NCI-H460 (cell line): Measurements from ENCODE around the gene TCF7L2. TPM values are rescaled to one million over a fixed set of nuclear protein-coding genes. Genes with fewer than 3 reads are reported as not detected.

Experiments used
- DNase-seq: peaks from one replicate; pipeline ENCODE4 v3.0.0-alpha.2; 2016; ENCODE audit warnings: low read depth; ENCODE audit errors: extremely low read depth
- total RNA-seq: library from RNA; depleted of rRNA; stranded (reverse); fragments of >200 nt; shearing (Covaris generic); gene quantifications from 2 replicates; pipeline ENCODE4 v1.2.3, GENCODE V29; 2014

The TCF7L2 gene
- total RNA-seq, 1 experiment from 2014 or later = 11.1 TPM

GRCh38 chr10:112962343-112962742 is 12.3 kb downstream of the TCF7L2 start:
- DNase-seq = no peak

- DNase-seq = no peak
These were observed 13.8 kb downstream of the TCF7L2 start for GRCh38 chr10:112963835-112964234.

GRCh38 chr10:112964482-112964881 is 14.4 kb downstream of the TCF7L2 start:
- DNase-seq = no peak

GRCh38 chr10:112966194-112966855 is 16.3 kb downstream of the TCF7L2 start:
- no peak for DNase-seq

GRCh38 chr10:112967200-112967599 is 17.2 kb downstream of the TCF7L2 start:
- DNase-seq = no peak

GRCh38 chr10:112969131-112969530 is 19.1 kb downstream of the TCF7L2 start:
- no peak for DNase-seq

- DNase-seq = no peak
These were observed 19.5 kb downstream of the TCF7L2 start for GRCh38 chr10:112969542-112969941.

- no peak for DNase-seq
These were observed 20.0 kb downstream of the TCF7L2 start for GRCh38 chr10:112970021-112970420.

- DNase-seq = no peak
These were observed 22.6 kb downstream of the TCF7L2 start for GRCh38 chr10:112972606-112973005.

GRCh38 chr10:112973046-112973445 is 23.0 kb downstream of the TCF7L2 start:
- no peak for DNase-seq

GRCh38 chr10:112973805-112974204 is 23.8 kb downstream of the TCF7L2 start:
- no peak for DNase-seq

- DNase-seq = no peak
These were observed 27.4 kb downstream of the TCF7L2 start for GRCh38 chr10:112977426-112977898.

GRCh38 chr10:112979927-112980326 is 29.9 kb downstream of the TCF7L2 start:
- no peak for DNase-seq

GRCh38 chr10:112980937-112981336 is 30.9 kb downstream of the TCF7L2 start:
- no peak for DNase-seq

GRCh38 chr10:112981553-112981952 is 31.5 kb downstream of the TCF7L2 start:
- DNase-seq = no peak

- no peak for DNase-seq
These were observed 33.5 kb downstream of the TCF7L2 start for GRCh38 chr10:112983444-112984056.

GRCh38 chr10:112984756-112985155 is 34.7 kb downstream of the TCF7L2 start:
- no peak for DNase-seq

- no peak for DNase-seq
These were observed 35.9 kb downstream of the TCF7L2 start for GRCh38 chr10:112985690-112986543.

- no peak for DNase-seq
These were observed 36.6 kb downstream of the TCF7L2 start for GRCh38 chr10:112986544-112987190.

- DNase-seq = no peak
These were observed 38.9 kb downstream of the TCF7L2 start for GRCh38 chr10:112988839-112989406.

- no peak for DNase-seq
These were observed 39.8 kb downstream of the TCF7L2 start for GRCh38 chr10:112989826-112990225.
